GM18507 (cell line): ENCODE results near the gene PAPPA2.

ENCODE experiments used
- DNase-seq: peaks from one replicate; pipeline ENCODE4 v3.0.0; 2011; ENCODE audit warnings: low read depth; ENCODE audit not compliant: insufficient read length; ENCODE audit errors: extremely low spot score
- FAIRE-seq: peaks from 2 replicates; lab custom pipeline; 2011; peaks lifted over from hg19 to GRCh38; lab: Jason Lieb, UNC

PAPPA2 gene

GRCh38 chr1:176494436-176494835 lies 31.5 kb downstream of the PAPPA2 start:
- no peak for DNase-seq
- FAIRE-seq: no peak

GRCh38 chr1:176499671-176500070 lies 36.7 kb downstream of the PAPPA2 start:
- DNase-seq (no peak), FAIRE-seq (no peak)

- FAIRE-seq: no peak
Measured at GRCh38 chr1:176501599-176501998, 38.6 kb downstream of the PAPPA2 start.

GRCh38 chr1:176504848-176505553 lies 42.0 kb downstream of the PAPPA2 start:
- no peak for DNase-seq
- no peak for FAIRE-seq

More at GRCh38 chr1:176501599-176501998, 38.6 kb downstream of the PAPPA2 start:
- no peak for DNase-seq

- FAIRE-seq: no peak
- no peak for DNase-seq
Measured at GRCh38 chr1:176512966-176513365, 50.0 kb downstream of the PAPPA2 start.

- FAIRE-seq: no peak
Measured at GRCh38 chr1:176515310-176515709, 52.3 kb downstream of the PAPPA2 start.

GRCh38 chr1:176517484-176517883 lies 54.5 kb downstream of the PAPPA2 start:
- FAIRE-seq (no peak), DNase-seq (no peak)

More at GRCh38 chr1:176515310-176515709, 52.3 kb downstream of the PAPPA2 start:
- DNase-seq: no peak

GRCh38 chr1:176521211-176521610 lies 58.2 kb downstream of the PAPPA2 start:
- FAIRE-seq (no peak), DNase-seq (no peak)

GRCh38 chr1:176522310-176522845 lies 59.4 kb downstream of the PAPPA2 start:
- no peak for FAIRE-seq

GRCh38 chr1:176529395-176530090 lies 66.6 kb downstream of the PAPPA2 start:
- DNase-seq (no peak), FAIRE-seq (no peak)

More at GRCh38 chr1:176522310-176522845, 59.4 kb downstream of the PAPPA2 start:
- DNase-seq: no peak

- no peak for FAIRE-seq
Measured at GRCh38 chr1:176531036-176531435, 68.1 kb downstream of the PAPPA2 start.

GRCh38 chr1:176531921-176532897 lies 69.2 kb downstream of the PAPPA2 start:
- FAIRE-seq (no peak), DNase-seq (no peak)

More at GRCh38 chr1:176531036-176531435, 68.1 kb downstream of the PAPPA2 start:
- no peak for DNase-seq

GRCh38 chr1:176533020-176533419 lies 70.0 kb downstream of the PAPPA2 start:
- DNase-seq (no peak), FAIRE-seq (no peak)

- no peak for FAIRE-seq
Measured at GRCh38 chr1:176536588-176536987, 73.6 kb downstream of the PAPPA2 start.

GRCh38 chr1:176539018-176539417 lies 76.0 kb downstream of the PAPPA2 start:
- no peak for FAIRE-seq
- no peak for DNase-seq

More at GRCh38 chr1:176536588-176536987, 73.6 kb downstream of the PAPPA2 start:
- no peak for DNase-seq

GRCh38 chr1:176540428-176540827 lies 77.5 kb downstream of the PAPPA2 start:
- DNase-seq (no peak), FAIRE-seq (no peak)

- DNase-seq (no peak), FAIRE-seq (no peak)
Measured at GRCh38 chr1:176541663-176542062, 78.7 kb downstream of the PAPPA2 start.

- DNase-seq (no peak), FAIRE-seq (no peak)
Measured at GRCh38 chr1:176542352-176542751, 79.4 kb downstream of the PAPPA2 start.

- FAIRE-seq (no peak), DNase-seq (no peak)
Measured at GRCh38 chr1:176543360-176544129, 80.6 kb downstream of the PAPPA2 start.
